GM19099 (cell line): ENCODE results near the gene PARD6G.

Source experiments
- POLR2A ChIP-seq: IDR thresholded peaks from 3 replicates; pipeline ENCODE4 v1.6.1; 2011; ENCODE audit warnings: low read depth; ENCODE audit not compliant: insufficient read length; ENCODE audit errors: extremely low read depth

PARD6G gene

GRCh38 chr18:80132180-80132812 is 115.0 kb downstream of the PARD6G start:
- TF ChIP-seq POLR2A, result no peak

GRCh38 chr18:80130555-80130954 is 116.8 kb downstream of the PARD6G start:
- TF ChIP-seq POLR2A, result no peak

DNA sequence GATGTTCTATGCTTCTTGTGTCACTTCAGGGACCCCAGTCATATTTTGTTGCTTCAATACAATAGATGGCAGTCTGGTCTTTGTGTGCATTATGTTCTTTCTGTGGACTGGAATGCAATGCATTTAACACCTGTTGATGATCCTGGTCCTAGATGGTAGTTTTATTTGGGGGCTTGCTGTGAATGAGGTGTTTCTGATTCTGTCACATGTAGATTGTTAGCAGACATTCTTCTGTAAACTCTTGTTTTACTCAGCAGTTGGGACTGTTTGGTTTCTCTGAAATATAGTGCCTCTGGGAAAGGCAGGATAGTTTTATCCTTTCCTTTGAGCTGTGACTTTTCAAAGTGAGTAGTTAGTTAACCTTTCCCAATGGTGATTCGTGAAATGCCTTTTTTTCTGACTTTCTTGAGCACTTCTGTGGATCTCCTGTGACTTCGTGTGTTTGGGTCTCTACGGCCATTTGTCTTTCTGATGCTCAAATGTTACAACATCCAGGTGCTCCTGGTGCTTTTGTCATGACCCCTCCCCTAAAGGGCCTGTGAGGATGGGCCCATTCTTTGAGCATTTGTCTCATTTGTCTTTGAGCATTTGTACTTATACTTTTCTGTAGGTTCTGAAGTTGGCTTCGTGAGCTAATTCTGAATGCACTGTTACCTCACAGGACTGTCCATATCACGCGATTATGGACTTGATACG is 117.5 kb downstream of the PARD6G start:
- no peak for TF ChIP-seq POLR2A

DNA sequence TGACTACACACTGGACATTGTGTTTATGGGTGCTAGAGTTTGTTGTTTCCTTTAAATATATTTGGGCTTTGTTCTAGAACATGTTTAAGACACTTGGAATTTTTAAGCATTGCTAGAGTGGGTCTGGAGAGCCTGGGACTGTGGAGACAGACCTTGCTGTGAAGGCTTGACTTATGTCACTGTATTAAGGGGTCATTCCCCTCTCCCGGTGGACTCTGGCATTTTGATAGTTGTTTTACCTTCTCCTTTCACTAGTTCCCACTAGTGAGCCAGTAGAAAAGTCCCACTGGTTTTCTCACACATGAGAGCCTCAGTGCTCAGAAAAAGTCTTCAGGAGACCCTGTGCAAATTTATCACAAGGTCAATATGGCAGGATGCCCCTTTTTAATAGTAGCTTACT is 119.7 kb downstream of the PARD6G start:
- no peak for TF ChIP-seq POLR2A

- no peak for TF ChIP-seq POLR2A
Observed at GRCh38 chr18:80126797-80127196, 120.5 kb downstream of the PARD6G start.

DNA sequence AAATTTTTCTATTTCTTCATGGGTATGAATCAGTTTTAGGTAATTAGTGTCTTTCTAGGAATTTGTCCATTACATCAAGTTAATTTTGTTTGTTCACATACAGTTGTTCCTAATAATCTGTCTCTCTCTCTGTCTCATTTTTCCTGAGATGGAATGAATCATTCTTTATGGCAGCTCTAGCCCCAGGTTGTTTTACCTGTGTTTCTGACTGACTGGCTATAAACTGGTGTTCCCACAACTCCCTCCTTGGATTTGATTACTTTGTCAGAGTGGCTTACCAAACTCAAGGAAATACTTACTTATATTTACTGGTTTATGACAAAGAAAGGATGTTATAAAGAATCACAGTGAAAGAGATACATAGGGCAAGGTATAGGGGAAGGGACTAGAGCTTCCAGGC is 123.2 kb downstream of the PARD6G start:
- TF ChIP-seq POLR2A, result no peak

- TF ChIP-seq POLR2A, result no peak
Observed at GRCh38 chr18:80120932-80121331, 126.4 kb downstream of the PARD6G start.

GRCh38 chr18:80119111-80119510 is 128.2 kb downstream of the PARD6G start:
- TF ChIP-seq POLR2A, result no peak

- TF ChIP-seq POLR2A, result no peak
Observed at GRCh38 chr18:80115035-80115434, 132.3 kb downstream of the PARD6G start.

- no peak for TF ChIP-seq POLR2A
Observed at GRCh38 chr18:80112624-80113248, 134.6 kb downstream of the PARD6G start.

- no peak for TF ChIP-seq POLR2A
Observed at GRCh38 chr18:80109676-80110078, 137.6 kb downstream of the PARD6G start.

DNA sequence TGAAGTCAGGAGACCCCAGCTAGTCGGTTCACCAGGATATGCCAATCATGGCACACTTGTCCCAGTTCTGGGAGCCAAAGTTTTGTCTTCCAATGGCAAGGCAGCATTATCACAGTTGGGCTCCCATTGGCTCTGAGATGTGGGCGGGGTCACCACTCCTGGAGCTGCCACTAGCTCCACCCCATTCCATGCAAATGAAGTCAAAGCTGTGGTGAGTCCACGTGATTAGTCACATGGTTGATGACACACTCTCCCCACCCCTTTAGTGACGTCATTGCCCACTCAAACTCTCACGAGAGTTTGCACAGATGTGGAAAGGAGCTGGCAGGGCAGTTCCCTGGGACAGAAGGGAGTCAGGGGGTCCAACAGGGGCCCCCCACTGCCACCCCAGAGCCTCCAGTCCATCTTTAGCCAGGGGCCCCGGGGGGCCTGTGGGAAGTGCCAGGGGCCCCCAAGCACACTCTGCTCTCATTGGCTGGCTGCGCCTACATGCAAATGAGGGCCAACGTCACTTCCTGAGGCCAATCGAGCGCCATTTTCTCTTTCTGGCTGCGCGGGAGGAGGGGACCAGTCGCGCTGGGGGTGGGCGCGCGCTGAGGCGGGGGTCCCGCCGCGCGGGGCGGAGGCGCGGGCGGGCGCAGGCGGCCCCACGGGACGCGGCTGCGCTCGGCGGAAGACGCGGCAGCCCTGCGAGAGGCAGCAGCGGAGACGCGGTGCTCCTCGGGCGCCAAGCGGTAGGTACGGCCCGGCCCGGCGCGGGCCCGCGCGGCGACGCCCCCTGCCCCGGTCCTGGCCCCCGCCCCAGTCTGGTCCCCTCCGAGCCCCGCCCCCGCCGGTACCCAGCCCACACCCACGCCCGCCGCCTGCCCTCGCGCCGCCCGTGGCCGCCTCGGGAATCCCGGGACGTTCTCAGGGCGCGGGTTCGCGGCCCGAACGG is 138.3 kb downstream of the PARD6G start, which contains the start of gene ADNP2:
ADNP2 (plus strand) TSS at position 524 of the 937 bp plus-strand sequence. CDS start 8,281 bp downstream, outside the sequence.
- peak; percentile 81 for TF ChIP-seq POLR2A

DNA sequence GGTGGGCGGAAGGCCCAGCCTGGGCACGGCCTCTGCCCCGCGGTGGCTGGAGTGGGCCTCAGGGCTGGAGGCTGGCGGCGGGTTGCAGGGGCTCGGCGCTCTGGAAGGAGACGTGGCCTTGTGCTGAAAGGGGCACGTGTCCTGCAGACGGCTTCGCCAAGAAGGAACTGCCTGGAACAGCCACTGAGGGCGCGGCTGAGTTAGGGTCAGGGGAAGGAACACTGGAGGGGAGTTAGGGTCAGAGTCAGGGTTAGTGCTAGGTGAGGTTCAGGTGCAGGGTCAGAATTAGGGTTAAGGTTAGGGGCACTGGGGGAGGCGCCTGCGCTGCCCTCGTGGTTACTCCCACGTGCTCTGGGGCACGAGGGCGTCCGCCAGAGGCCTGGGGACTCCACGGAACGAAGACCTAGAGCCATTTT is 139.2 kb downstream of the PARD6G start:
- no peak for TF ChIP-seq POLR2A

DNA sequence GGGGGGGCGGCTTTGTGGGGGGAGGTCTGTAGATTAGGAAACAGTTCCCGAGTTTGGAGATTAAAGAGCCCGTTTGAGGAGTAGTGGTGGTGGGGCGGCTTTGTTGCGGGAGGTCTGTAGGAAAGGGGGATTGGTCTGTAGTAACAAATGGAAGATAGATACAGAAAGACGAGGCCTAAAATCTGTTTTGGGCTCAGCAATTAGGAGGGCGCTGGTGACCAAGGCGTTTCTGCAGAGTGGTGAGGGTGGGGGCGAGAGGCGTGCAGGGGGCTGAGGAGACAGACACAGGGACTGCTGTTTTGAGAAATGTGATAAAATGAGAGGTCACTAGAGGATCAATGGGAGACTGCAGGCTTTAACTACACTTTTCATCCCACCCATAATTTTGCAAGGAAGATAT is 139.9 kb downstream of the PARD6G start:
- TF ChIP-seq POLR2A, result no peak
